Lower lobe of right lung (tissue), 2 donors: ENCODE results near the gene EPGN. TPM values are rescaled to one million over a fixed set of nuclear protein-coding genes. Genes with fewer than 3 reads are reported as not detected.

Source experiments
- ATAC-seq, 2 donors: fragments of 200-7000 bp; cut with Tn5 transposase; one replicate each; pipeline ENCODE4 v1.9.1; 2020 to 2022; ENCODE audit warnings: mild to moderate bottlenecking in 2 of 2, moderate library complexity in 2 of 2
- DNase-seq: peaks from one replicate; pipeline ENCODE4 v3.0.0-alpha.2; 2020
- H3K27ac ChIP-seq: fragments of 200-600 bp; one replicate; pipeline ENCODE4 v1.8.0; 2022
- H3K27me3 ChIP-seq: fragments of 200-600 bp; one replicate; pipeline ENCODE4 v1.8.0; 2022; ENCODE audit warnings: low read depth
- H3K36me3 ChIP-seq: fragments of 200-600 bp; one replicate; pipeline ENCODE4 v1.8.0; 2022; ENCODE audit warnings: mild to moderate bottlenecking
- H3K4me1 ChIP-seq: fragments of 200-600 bp; one replicate; pipeline ENCODE4 v1.8.0; 2022
- H3K4me3 ChIP-seq: fragments of 200-600 bp; one replicate; pipeline ENCODE4 v1.8.0; 2022; ENCODE audit warnings: mild to moderate bottlenecking
- H3K9me3 ChIP-seq: fragments of 200-600 bp; one replicate; pipeline ENCODE4 v1.8.0; 2022
- intact Hi-C: fragments of 100-400 bp; cut with DNase I; formaldehyde crosslinking; loops from one replicate; pipeline ENCODE4 v1.11.0; 2022
- total RNA-seq: library from RNA; stranded (reverse); fragmentation: NEBNext Ultra II Directional; extraction: Animal tissue kit (Norgen Biotek cat#: 25700); gene quantifications from one replicate; pipeline ENCODE4 v1.2.1, GENCODE V29; 2021
- TF ChIP-seq, protein P1 (sequence below): fragments of 200-600 bp; IDR thresholded peaks from one replicate; pipeline ENCODE4 v1.8.0; 2022; ENCODE audit warnings: antibody characterized with exemption, mild to moderate bottlenecking
- donor health status: DM: no; HTN: yes; CAD: no; lungs with severe emphysema.

The EPGN gene
- total RNA-seq, 1 donor from 2014 or later = 2.5 TPM

DNA sequence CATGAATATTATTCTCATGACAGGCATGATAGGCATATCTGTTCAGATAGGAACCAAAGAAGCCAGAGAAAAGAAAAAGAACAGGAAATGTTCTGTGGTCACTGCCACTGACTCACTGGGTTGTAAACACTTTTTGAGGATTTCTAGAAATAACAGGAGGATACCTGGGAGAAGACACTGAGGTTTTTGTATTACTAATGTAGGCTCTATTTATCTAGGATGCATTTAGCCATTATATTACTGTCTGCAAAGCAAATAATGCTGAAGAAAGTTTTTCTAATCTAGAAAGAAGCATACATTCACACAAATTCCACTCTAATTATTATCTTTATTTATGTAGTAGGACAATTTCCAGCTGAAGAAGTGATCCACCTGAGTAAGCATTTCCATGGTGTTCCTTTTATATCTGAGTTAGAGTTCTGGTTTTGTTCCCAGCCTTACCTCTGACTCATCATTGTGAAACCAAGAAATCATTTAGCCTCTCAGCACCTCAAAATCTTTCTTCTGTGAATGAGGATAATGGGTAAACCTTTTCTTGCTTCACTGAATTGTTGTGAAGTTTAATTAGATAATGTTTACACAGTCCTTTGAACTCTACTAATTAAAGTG is 40.2 kb upstream of the EPGN start:
- TF ChIP-seq, protein P1, sequence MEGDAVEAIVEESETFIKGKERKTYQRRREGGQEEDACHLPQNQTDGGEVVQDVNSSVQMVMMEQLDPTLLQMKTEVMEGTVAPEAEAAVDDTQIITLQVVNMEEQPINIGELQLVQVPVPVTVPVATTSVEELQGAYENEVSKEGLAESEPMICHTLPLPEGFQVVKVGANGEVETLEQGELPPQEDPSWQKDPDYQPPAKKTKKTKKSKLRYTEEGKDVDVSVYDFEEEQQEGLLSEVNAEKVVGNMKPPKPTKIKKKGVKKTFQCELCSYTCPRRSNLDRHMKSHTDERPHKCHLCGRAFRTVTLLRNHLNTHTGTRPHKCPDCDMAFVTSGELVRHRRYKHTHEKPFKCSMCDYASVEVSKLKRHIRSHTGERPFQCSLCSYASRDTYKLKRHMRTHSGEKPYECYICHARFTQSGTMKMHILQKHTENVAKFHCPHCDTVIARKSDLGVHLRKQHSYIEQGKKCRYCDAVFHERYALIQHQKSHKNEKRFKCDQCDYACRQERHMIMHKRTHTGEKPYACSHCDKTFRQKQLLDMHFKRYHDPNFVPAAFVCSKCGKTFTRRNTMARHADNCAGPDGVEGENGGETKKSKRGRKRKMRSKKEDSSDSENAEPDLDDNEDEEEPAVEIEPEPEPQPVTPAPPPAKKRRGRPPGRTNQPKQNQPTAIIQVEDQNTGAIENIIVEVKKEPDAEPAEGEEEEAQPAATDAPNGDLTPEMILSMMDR = no peak
- Histone ChIP-seq H3K36me3 (no peaks in the 10 kb centered on the region), H3K9me3 (no peaks in the 10 kb centered on the region), H3K4me3 (no peak overlapping the region), H3K27me3 (no peaks in the 10 kb centered on the region), H3K4me1 (no peaks in the 10 kb centered on the region), H3K27ac (no peak overlapping the region)
- peak in 1 of 2 donors; percentile 41 for ATAC-seq
- no peak for DNase-seq
- intact Hi-C loops = no loop called here

DNA sequence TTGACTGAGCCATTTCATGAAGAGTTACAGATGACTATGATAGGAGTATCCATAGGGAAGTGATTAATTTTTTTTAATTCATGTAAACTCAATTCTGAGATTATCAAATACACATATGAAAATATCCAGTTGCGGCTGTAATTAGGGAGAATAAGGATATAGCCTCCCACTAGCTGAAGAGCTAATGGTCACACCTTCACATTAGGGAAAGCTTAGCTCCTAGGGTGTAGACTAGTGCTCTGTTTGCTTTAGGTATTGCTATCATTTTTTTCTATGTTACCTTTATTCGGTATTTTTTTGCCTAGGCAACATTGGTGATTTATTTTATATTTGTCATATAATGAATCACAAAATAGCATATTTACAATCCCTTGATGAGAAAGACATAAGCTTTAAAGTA is 39.6 kb upstream of the EPGN start:
- Histone ChIP-seq H3K9me3 (no peaks in the 10 kb centered on the region), H3K27me3 (no peaks in the 10 kb centered on the region), H3K4me3 (no peak overlapping the region), H3K4me1 (no peaks in the 10 kb centered on the region), H3K27ac (no peak overlapping the region), H3K36me3 (no peaks in the 10 kb centered on the region)
- no peak for DNase-seq
- intact Hi-C loops = no loop called here
- no peak for ATAC-seq
- TF ChIP-seq, protein P1 = no peak

DNA sequence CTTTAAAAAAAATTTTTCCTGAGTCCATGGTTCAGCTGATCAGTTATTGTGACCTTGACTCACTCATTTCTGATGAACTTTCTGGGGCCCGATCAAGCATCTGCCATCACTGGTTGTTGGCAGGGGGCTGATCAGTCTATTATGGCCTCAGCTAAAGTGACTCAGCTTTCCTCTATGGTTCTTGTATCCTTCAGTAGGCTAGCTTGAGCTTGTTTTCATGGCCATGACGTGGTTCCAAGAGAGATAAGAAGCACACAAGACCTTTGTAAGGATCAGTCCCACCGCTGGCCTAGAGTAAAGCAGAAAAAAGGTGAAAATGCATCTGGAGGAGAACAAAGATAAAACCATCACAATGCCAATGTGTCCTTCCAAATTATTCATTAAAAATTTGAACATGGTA is 29.8 kb upstream of the EPGN start:
- Histone ChIP-seq H3K27me3 (no peaks in the 10 kb centered on the region), H3K36me3 (no peaks in the 10 kb centered on the region), H3K9me3 (no peaks in the 10 kb centered on the region), H3K27ac (no peak overlapping the region), H3K4me1 (no peaks in the 10 kb centered on the region), H3K4me3 (no peak overlapping the region)
- intact Hi-C loops = no loop called here
- TF ChIP-seq, protein P1 = no peak
- DNase-seq (no peak), ATAC-seq (no peak)

DNA sequence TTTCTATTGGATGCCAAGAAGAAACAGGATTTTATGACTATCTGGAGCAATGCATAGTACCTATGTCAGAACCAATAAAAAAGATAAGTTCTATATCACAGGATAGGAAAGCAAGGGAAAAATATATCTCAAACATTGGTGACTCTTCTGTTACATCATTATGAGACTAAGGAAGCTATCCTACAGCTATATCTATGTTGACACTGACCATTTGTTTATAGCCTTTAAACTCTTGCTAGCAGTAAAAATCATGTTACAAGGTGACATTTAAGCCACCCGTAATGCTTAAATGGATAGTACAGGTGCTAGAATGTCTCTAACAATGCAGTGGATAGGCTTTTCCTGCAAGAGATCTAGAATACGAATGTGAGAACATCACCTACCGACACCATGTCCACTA is 28.6 kb upstream of the EPGN start:
- H3K9me3 ChIP-seq = no peaks in the 10 kb centered on the region
- no peaks in the 10 kb centered on the region for H3K4me1 ChIP-seq
- ATAC-seq (no peak), DNase-seq (no peak)
- TF ChIP-seq, protein P1 = no peak
- no peak overlapping the region for H3K27ac ChIP-seq
- intact Hi-C loops = no loop called here
- no peaks in the 10 kb centered on the region for H3K36me3 ChIP-seq
- no peak overlapping the region for H3K4me3 ChIP-seq
- H3K27me3 ChIP-seq = no peaks in the 10 kb centered on the region

DNA sequence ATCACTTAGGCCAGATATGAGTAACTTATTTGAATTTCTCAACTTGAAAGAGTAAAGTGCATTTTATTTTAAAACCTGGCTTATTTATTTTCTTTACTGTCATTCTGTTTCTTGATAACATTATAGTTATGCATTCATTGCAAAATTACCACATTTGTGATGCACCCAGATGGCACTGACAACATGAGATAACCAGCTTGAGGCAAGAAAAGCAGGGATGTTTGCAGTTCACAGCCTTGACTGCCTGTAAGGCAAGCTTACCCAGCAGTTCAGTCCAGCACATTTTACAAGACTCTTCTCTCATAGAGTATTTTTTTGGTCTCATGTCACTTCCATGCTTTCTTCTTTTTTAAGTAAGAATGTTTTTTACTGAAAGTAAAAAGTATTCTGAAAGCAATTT is 25.3 kb upstream of the EPGN start:
- TF ChIP-seq, protein P1 = no peak
- ATAC-seq (no peak), DNase-seq (no peak)
- Histone ChIP-seq H3K9me3 (no peaks in the 10 kb centered on the region), H3K4me3 (no peak overlapping the region), H3K27me3 (no peaks in the 10 kb centered on the region), H3K27ac (no peak overlapping the region), H3K36me3 (no peaks in the 10 kb centered on the region), H3K4me1 (no peaks in the 10 kb centered on the region)
- intact Hi-C loops = no loop called here
